Transverse colon (tissue), 4 donors: Measurements from ENCODE around the gene IGSF3. TPM values are rescaled to one million over a fixed set of nuclear protein-coding genes. Genes with fewer than 3 reads are reported as not detected.
A peak's percentile ranks its signal among the peaks of the same experiment; 100 is the strongest.

Experiments used
- DNase-seq: peaks from one replicate; pipeline ENCODE4 v3.0.0-alpha.2; 2019
- H3K27ac ChIP-seq, 4 donors: fragments of 200-600 bp; sonication (generic); 2 replicates each; pipeline ENCODE4 v1.5.1; 2016 to 2018; ENCODE audit warnings: inconsistent platforms in 4 of 4
- H3K27me3 ChIP-seq: fragments of 200-600 bp; sonication (generic); 2 replicates; pipeline ENCODE4 v1.5.1; 2017; ENCODE audit warnings: inconsistent platforms
- H3K36me3 ChIP-seq, 4 donors: fragments of 200-600 bp; sonication (generic); 2 replicates each; pipeline ENCODE4 v1.5.1; 2017 to 2019; ENCODE audit warnings: inconsistent platforms in 4 of 4
- H3K4me1 ChIP-seq, 4 donors: fragments of 200-600 bp; sonication (generic); 2 replicates each; pipeline ENCODE4 v1.5.1; 2017 to 2020; ENCODE audit warnings: inconsistent platforms in 4 of 4
- H3K4me3 ChIP-seq, 4 donors: fragments of 200-600 bp; sonication (generic); 1 replicate in 1 of 4; 2 replicates in 3 of 4; pipeline versions ENCODE4 v1.5.1 to v1.6.1; 2017 to 2019; ENCODE audit warnings: inconsistent platforms in 4 of 4
- H3K9me3 ChIP-seq, 2 donors: fragments of 200-600 bp; sonication (generic); 2 replicates each; pipeline ENCODE4 v1.5.1; 2017 to 2019; ENCODE audit warnings: inconsistent platforms in 2 of 2
- CTCF ChIP-seq, 5 experiments: fragments of 200-600 bp in 3 of 5; fragments of 450-650 bp in 2 of 5; sonication (generic) in 3 of 5; IDR thresholded peaks; 1 replicate in 2 of 5; 2 replicates in 3 of 5; pipeline ENCODE4 v1.5.1; 2016 to 2017; ENCODE audit warnings: antibody characterized with exemption in 5 of 5, inconsistent platforms in 3 of 5, mild to moderate bottlenecking in 2 of 5, moderate library complexity in 1 of 5
- EP300 ChIP-seq: sonication (generic); formaldehyde crosslinking; IDR thresholded peaks from one replicate; pipeline ENCODE4 v1.6.1; 2017; ENCODE audit warnings: antibody characterized with exemption, low read depth
- POLR2A ChIP-seq: fragments of 450-650 bp; IDR thresholded peaks from one replicate; pipeline ENCODE4 v1.6.1; 2016; ENCODE audit warnings: antibody characterized with exemption, mild to moderate bottlenecking, moderate library complexity
- POLR2AphosphoS5 ChIP-seq, 3 donors: sonication (generic); formaldehyde crosslinking; IDR thresholded peaks; one replicate each; pipeline ENCODE4 v1.6.1; 2016; ENCODE audit warnings: antibody characterized with exemption in 3 of 3
- WGBS, 2 donors: methylation state at CpG; one replicate each; pipeline ENCODE4 v1.1.5; 2018; ENCODE audit warnings: low coverage in 1 of 2; 5-methylcytosine and 5-hydroxymethylcytosine counted together
- in situ Hi-C, 4 donors: fragments of 200-750 bp; cut with MboI; loops; one replicate each; pipeline versions ENCODE4 v1.15.0 to v1.15.1; 2017; ENCODE audit warnings: low sequenced_read_pairs in 3 of 4, low pct_ligation_motif_present in 1 of 4, low pct_unique_long_range_greater_than_20kb in 1 of 4
- intact Hi-C: fragments of 100-400 bp; cut with DNase I; formaldehyde crosslinking; loops from one replicate; pipeline ENCODE4 v1.15.1; 2023; ENCODE audit warnings: low total_unique reads
- total RNA-seq, 4 donors: library from RNA; depleted of rRNA; stranded (reverse); fragments of >200 nt; gene quantifications; one replicate each; pipeline ENCODE4 v1.1.0, GENCODE V29; 2016

IGSF3 gene
- total RNA-seq, 4 donors from 2014 or later, result 36.7 to 75.8 (median 56.9) TPM

- H3K36me3 ChIP-seq, result no peaks in the 10 kb centered on the region
- H3K4me3 ChIP-seq, result no peak overlapping the region
- whole genome bisulfite sequencing, 2 donors, result 73% methylated on average over 5 of the region's 5 CpGs; no CpG with 5 or more reads in 1 of the 2 donors
- no peaks in the 10 kb centered on the region for H3K9me3 ChIP-seq
- no peak overlapping the region for H3K27ac ChIP-seq
- H3K4me1 ChIP-seq, result peaks cover 0 to 7% (median 0%) of the 10 kb centered on the region in 4 donors
- no peaks in the 10 kb centered on the region for H3K27me3 ChIP-seq
- TF ChIP-seq EP300 (no peak), CTCF (IDR thresholded peaks at IDR 0.05) (no peak), POLR2A (no peak), POLR2AphosphoS5 (IDR thresholded peaks at IDR 0.05) (no peak)
- in situ Hi-C loops (no loop called here), intact Hi-C loops (no loop called here)
- DNase-seq, result peak; percentile 33
Observed at GRCh38 chr1:116693759-116694480, 26.4 kb upstream of the IGSF3 start.

- intact Hi-C loops (no loop called here), in situ Hi-C loops (no loop called here)
- no peaks in the 10 kb centered on the region for H3K9me3 ChIP-seq
- peaks cover 0 to 7% (median 0%) of the 10 kb centered on the region in 4 donors for H3K4me1 ChIP-seq
- 69% methylated on average over 3 of the region's 3 CpGs; no CpG with 5 or more reads in 1 of the 2 donors for WGBS, 2 donors
- no peaks in the 10 kb centered on the region for H3K27me3 ChIP-seq
- H3K27ac ChIP-seq, result no peak overlapping the region
- no peak for DNase-seq
- H3K4me3 ChIP-seq, result no peak overlapping the region
- H3K36me3 ChIP-seq, result no peaks in the 10 kb centered on the region
- TF ChIP-seq CTCF (IDR thresholded peaks at IDR 0.05) (no peak), POLR2A (no peak), POLR2AphosphoS5 (IDR thresholded peaks at IDR 0.05) (no peak), EP300 (no peak)
Observed at GRCh38 chr1:116692879-116693278, 25.3 kb upstream of the IGSF3 start.

- in situ Hi-C loops, result no loop called here
- Histone ChIP-seq H3K9me3 (no peaks in the 10 kb centered on the region), H3K27ac (no peak overlapping the region), H3K4me3 (no peak overlapping the region), H3K36me3 (no peaks in the 10 kb centered on the region), H3K4me1 (peaks cover 0 to 7% (median 0%) of the 10 kb centered on the region in 4 donors), H3K27me3 (no peaks in the 10 kb centered on the region)
- TF ChIP-seq POLR2AphosphoS5 (IDR thresholded peaks at IDR 0.05) (no peak), POLR2A (no peak), CTCF (IDR thresholded peaks at IDR 0.05) (no peak), EP300 (no peak)
- DNase-seq, result no peak
- intact Hi-C loops, result no loop called here
- WGBS, 2 donors, result 20 to 32% methylated on average over 1 to 3 of the region's 3 CpGs
Observed at GRCh38 chr1:116690849-116691406, 23.4 kb upstream of the IGSF3 start.

GRCh38 chr1:116690396-116690848 is 22.9 kb upstream of the IGSF3 start:
- intact Hi-C loops, result no loop called here
- no peak for DNase-seq
- in situ Hi-C loops, result no loop called here
- H3K27me3 ChIP-seq, result no peaks in the 10 kb centered on the region
- 28 to 55% methylated on average over 2 of the region's 2 CpGs for WGBS, 2 donors
- no peak overlapping the region for H3K27ac ChIP-seq
- H3K4me1 ChIP-seq, result peaks cover 0 to 7% (median 0%) of the 10 kb centered on the region in 4 donors
- H3K36me3 ChIP-seq, result no peaks in the 10 kb centered on the region
- no peaks in the 10 kb centered on the region for H3K9me3 ChIP-seq
- no peak overlapping the region for H3K4me3 ChIP-seq
- TF ChIP-seq POLR2AphosphoS5 (IDR thresholded peaks at IDR 0.05) (no peak), EP300 (no peak), POLR2A (no peak), CTCF (IDR thresholded peaks at IDR 0.05) (no peak)
